HepG2 (cell line): ENCODE measurements around the gene SGCD. TPM values are rescaled to one million over a fixed set of nuclear protein-coding genes. Genes with fewer than 3 reads are reported as not detected.

Experiments used
- ATAC-seq: fragments of 200-7000 bp; cut with Tn5 transposase; 3 replicates; pipeline ENCODE4 v1.9.1; 2020; ENCODE audit warnings: mild to moderate bottlenecking, moderate library complexity
- BruUV-seq: library from RNA; stranded (reverse); fragments of 400-500 nt; replicated peaks from 2 replicates; lab custom pipeline; 2021; lab: Mats Ljungman, UMichigan
- CTCF ChIA-PET: fragments of 300-600 bp; formaldehyde crosslinking; extraction: SDS; loops from one replicate; lab custom pipeline; 2021; ENCODE audit warnings: low total read pairs, inconsistent platforms, low intra/inter-chr PET ratio; lab: Yijun Ruan, JAX
- POLR2A ChIA-PET: fragments of 350-600 bp; sonication (Branson Sonifier 250); formaldehyde crosslinking; loops from one replicate; lab custom pipeline; 2020; ENCODE audit warnings: antibody characterized with exemption, inconsistent platforms; lab: Yijun Ruan, JAX
- DNase-seq: peaks from one replicate; pipeline ENCODE4 v3.0.0-alpha.2; 2015; ENCODE audit warnings: low spot score
- FAIRE-seq: peaks from 3 replicates; lab custom pipeline; 2011; peaks lifted over from hg19 to GRCh38; lab: Jason Lieb, UNC
- H2AFZ ChIP-seq: one replicate; pipeline ENCODE4 v1.6.1; 2011; ENCODE audit warnings: low read length, inconsistent platforms
- H3K27ac ChIP-seq: fragments of 300-600 bp; 3 replicates; pipeline ENCODE4 v1.8.0; 2011; ENCODE audit warnings: mixed run types, mild to moderate bottlenecking, mixed read lengths, low read length, inconsistent platforms; ENCODE audit not compliant: insufficient read depth; ENCODE audit errors: extremely low read length
- H3K27me3 ChIP-seq, 2 experiments: fragments of 200-600 bp in 1 of 2; 2 replicates in 1 of 2; 3 replicates in 1 of 2; pipeline versions ENCODE4 v1.6.0 to v1.8.0; 2011; ENCODE audit warnings: low read length in 2 of 2, mild to moderate bottlenecking in 2 of 2, moderate library complexity in 2 of 2, inconsistent platforms in 1 of 2; ENCODE audit not compliant: insufficient read depth in 2 of 2, control insufficient read depth in 1 of 2
- H3K36me3 ChIP-seq, 2 experiments: fragments of 200-600 bp in 1 of 2; replicated peaks in 1 of 2; 2 replicates in 1 of 2; 3 replicates in 1 of 2; pipeline versions ENCODE4 v1.5.1 to v1.8.0; 2011; ENCODE audit warnings: low read length in 2 of 2, inconsistent platforms in 1 of 2; ENCODE audit not compliant: insufficient read depth in 2 of 2, control insufficient read depth in 1 of 2
- H3K4me1 ChIP-seq: 2 replicates; pipeline ENCODE4 v1.5.1; 2012; ENCODE audit warnings: low read length, inconsistent platforms; ENCODE audit not compliant: insufficient read depth
- H3K4me2 ChIP-seq: 2 replicates; pipeline ENCODE4 v1.6.0; 2011; ENCODE audit warnings: low read depth, low read length, inconsistent platforms
- H3K4me3 ChIP-seq, 3 experiments: fragments of 200-600 bp in 1 of 3; sonication (generic), shearing (Covaris generic) in 1 of 3; replicated peaks in 1 of 3; 2 replicates each; pipeline ENCODE4 v1.5.1; 2011 to 2016; ENCODE audit warnings: low read length in 3 of 3, inconsistent platforms in 2 of 3, low read depth in 2 of 3, mild to moderate bottlenecking in 2 of 3, control low read depth in 1 of 3, mixed read lengths in 1 of 3; ENCODE audit not compliant: insufficient read depth in 1 of 3
- H3K79me2 ChIP-seq: one replicate; pipeline ENCODE4 v1.6.1; 2011; ENCODE audit warnings: low read length, inconsistent platforms; ENCODE audit not compliant: insufficient read depth
- H3K9ac ChIP-seq: 2 replicates; pipeline ENCODE4 v1.6.0; 2011; ENCODE audit warnings: mild to moderate bottlenecking, low read depth, low read length, inconsistent platforms; ENCODE audit not compliant: insufficient read depth
- H3K9me3 ChIP-seq: 2 replicates; pipeline ENCODE4 v1.5.1; 2012; ENCODE audit warnings: mild to moderate bottlenecking, low read length
- H4K20me1 ChIP-seq: 2 replicates; pipeline ENCODE4 v1.6.0; 2011; ENCODE audit warnings: inconsistent platforms, mild to moderate bottlenecking, low read length, moderate library complexity; ENCODE audit not compliant: insufficient read depth
- AHR ChIP-seq: IDR thresholded peaks from 2 replicates; pipeline ENCODE4 v1.6.1; 2018; ENCODE audit warnings: missing genetic modification reagents, missing compliant biosample characterization
- CTCF ChIP-seq: sonication (generic); formaldehyde crosslinking; IDR thresholded peaks from 2 replicates; pipeline ENCODE4 v1.5.0; 2020; ENCODE audit warnings: mild to moderate bottlenecking, missing genetic modification reagents, moderate library complexity
- DPF2 ChIP-seq: sonication (generic); formaldehyde crosslinking; IDR thresholded peaks from 2 replicates; pipeline ENCODE4 v1.4.0; 2020; ENCODE audit warnings: mild to moderate bottlenecking, low read depth, missing genetic modification reagents, borderline replicate concordance
- HDAC6 ChIP-seq: fragments of 200-600 bp; sonication (generic); IDR thresholded peaks from 2 replicates; pipeline ENCODE4 v1.7.0; 2017; ENCODE audit warnings: mild to moderate bottlenecking, antibody characterized with exemption, low read length, low read depth
- MIER2 ChIP-seq: IDR thresholded peaks from 2 replicates; pipeline ENCODE4 v1.6.1; 2016; ENCODE audit warnings: missing biosample characterization, missing genetic modification reagents
- MTF2 ChIP-seq: sonication (generic); formaldehyde crosslinking; IDR thresholded peaks from 2 replicates; pipeline ENCODE4 v1.5.0; 2020; ENCODE audit warnings: missing genetic modification reagents, borderline replicate concordance
- PHF5A ChIP-seq: IDR thresholded peaks from one replicate; pipeline ENCODE4 v1.6.1; 2018; ENCODE audit warnings: low read depth, missing genetic modification reagents; ENCODE audit not compliant: unreplicated experiment
- RAD51 ChIP-seq: fragments of 450-650 bp; IDR thresholded peaks from 2 replicates; pipeline ENCODE4 v1.6.1; 2016; ENCODE audit warnings: borderline replicate concordance
- SNAPC2 ChIP-seq: sonication (generic); formaldehyde crosslinking; IDR thresholded peaks from 2 replicates; pipeline ENCODE4 v1.8.1; 2022; ENCODE audit warnings: mild to moderate bottlenecking, missing genetic modification reagents
- TEAD2 ChIP-seq: sonication (generic); formaldehyde crosslinking; IDR thresholded peaks from 2 replicates; pipeline ENCODE4 v1.9.0; 2021; ENCODE audit warnings: missing genetic modification reagents
- ZBTB39 ChIP-seq: sonication (generic); formaldehyde crosslinking; IDR thresholded peaks from 2 replicates; pipeline ENCODE4 v1.5.0; 2020; ENCODE audit warnings: missing genetic modification reagents
- ZFP36L2 ChIP-seq: sonication (generic); formaldehyde crosslinking; IDR thresholded peaks from 2 replicates; pipeline ENCODE4 v1.4.0; 2020; ENCODE audit warnings: missing genetic modification reagents
- ZNF121 ChIP-seq: sonication (generic); formaldehyde crosslinking; IDR thresholded peaks from 2 replicates; pipeline ENCODE4 v1.5.0; 2020; ENCODE audit warnings: mild to moderate bottlenecking, missing genetic modification reagents
- ZNF136 ChIP-seq: sonication (generic); formaldehyde crosslinking; IDR thresholded peaks from 2 replicates; pipeline ENCODE4 v1.8.1; 2022; ENCODE audit warnings: low read depth, mild to moderate bottlenecking, moderate library complexity, missing genetic modification reagents
- ZNF225 ChIP-seq: sonication (generic); formaldehyde crosslinking; IDR thresholded peaks from 2 replicates; pipeline ENCODE4 v1.4.0; 2020; ENCODE audit warnings: mild to moderate bottlenecking, missing genetic modification reagents
- ZNF230 ChIP-seq: sonication (generic); formaldehyde crosslinking; IDR thresholded peaks from 2 replicates; pipeline ENCODE4 v1.4.0; 2020; ENCODE audit warnings: mild to moderate bottlenecking, missing genetic modification reagents
- ZNF597 ChIP-seq: sonication (generic); formaldehyde crosslinking; IDR thresholded peaks from 2 replicates; pipeline ENCODE4 v1.5.0; 2020; ENCODE audit warnings: missing genetic modification reagents
- ZNF878 ChIP-seq: sonication (generic); formaldehyde crosslinking; IDR thresholded peaks from 2 replicates; pipeline ENCODE4 v1.8.1; 2023; ENCODE audit warnings: mild to moderate bottlenecking, missing genetic modification reagents, moderate library complexity
- WGBS: methylation state at CpG from one replicate; pipeline ENCODE4 v1.1.6; 2017; ENCODE audit warnings: low lambda C conversion rate; 5-methylcytosine and 5-hydroxymethylcytosine counted together
- in situ Hi-C: cut with HindIII; loops from 2 replicates; pipeline ENCODE4 v1.10.0; 2017; ENCODE audit warnings: low pct_unique_long_range_greater_than_20kb; ENCODE audit not compliant: extremely low pct_ligation_motif_present
- intact Hi-C: fragments of 100-400 bp; cut with micrococcal nuclease; formaldehyde crosslinking; loops from one replicate; pipeline ENCODE4 v1.10.0; 2022; ENCODE audit not compliant: unreplicated experiment
- polyA plus RNA-seq, 8 experiments: library from polyadenylated mRNA; depleted of rRNA in 3 of 8; stranded (reverse) in 7 of 8; unstranded in 1 of 8; fragments of >200 nt; fragmentation: Illumina TruSeq in 4 of 8; extraction: Trizol in 4 of 8; gene quantifications; 2 replicates each; pipeline versions ENCODE4 v1.2.1 to v1.2.3, GENCODE V29; 2011 to 2016; ENCODE audit warnings: low read depth in 4 of 8, missing spikeins in 1 of 8, mixed read lengths in 1 of 8; ENCODE audit not compliant: insufficient read depth in 1 of 8
- total RNA-seq, 5 experiments: library from RNA; depleted of rRNA; stranded (reverse); fragments of >200 nt; fragmentation: Illumina TruSeq; extraction: Trizol; gene quantifications; 2 replicates each; pipeline ENCODE4 v1.2.3, GENCODE V29; 2016; ENCODE audit warnings: low read depth in 1 of 5

Gene SGCD
- total and polyA plus RNA-seq, 2 of the 13 experiments (the other 11 are each of a cell fraction or from before 2014, with no cell fraction given) = not detected

- Histone ChIP-seq H3K9ac (no peak overlapping the region), H3K4me2 (no peak overlapping the region), H3K79me2 (no peaks in the 10 kb centered on the region), H3K36me3 (no peaks in the 10 kb centered on the region), H2AFZ (no peak overlapping the region), H3K4me3 (no peak overlapping the region), H3K9me3 (no peaks in the 10 kb centered on the region), H3K27ac (no peak overlapping the region), H4K20me1 (no peaks in the 10 kb centered on the region), H3K27me3 (0 out of 5 replicates have a peak, but pooled peaks cover 0 to 4% of the 10 kb centered on the region in 2 experiments), H3K4me1 (no peaks in the 10 kb centered on the region)
- no peak for FAIRE-seq
- ATAC-seq = no peak
- ChIA-PET CTCF (no interaction called here), POLR2A (no interaction called here)
- in situ Hi-C loops = no loop called here
- no peak for DNase-seq
- BruUV-seq = no TSS peak
- 20% methylated on average over 7 of the region's 7 CpGs for WGBS
- intact Hi-C loops = no loop called here
- no peak for TF ChIP-seq ZFP36L2
- TF ChIP-seq PHF5A (CRISPR knock-in tag) = no peak
- no peak for TF ChIP-seq ZNF597
- TF ChIP-seq CTCF (CRISPR knock-in tag) = no peak
- TF ChIP-seq AHR (CRISPR knock-in tag) = no peak
- TF ChIP-seq ZNF230 = no peak
- TF ChIP-seq ZNF878 = no peak
- TF ChIP-seq MIER2 (CRISPR knock-in tag) = no peak
- no peak for TF ChIP-seq SNAPC2
- no peak for TF ChIP-seq ZNF225
- no peak for TF ChIP-seq MTF2 (CRISPR knock-in tag)
- no peak for TF ChIP-seq RAD51
- TF ChIP-seq ZNF121 (CRISPR knock-in tag) = no peak
- no peak for TF ChIP-seq ZBTB39
- no peak for TF ChIP-seq ZNF136
- no peak for TF ChIP-seq HDAC6
- no peak for TF ChIP-seq TEAD2 (CRISPR knock-in tag)
- TF ChIP-seq DPF2 (CRISPR knock-in tag) = no peak
Measured at GRCh38 chr5:156330141-156330870, 3.3 kb downstream of the SGCD start.
